Upper lobe of left lung (tissue), 6 donors: ENCODE measurements around the gene STARD9. TPM values are rescaled to one million over a fixed set of nuclear protein-coding genes. Genes with fewer than 3 reads are reported as not detected.

Source experiments
- ATAC-seq, 2 donors: fragments of 200-7000 bp; cut with Tn5 transposase; one replicate each; pipeline ENCODE4 v1.9.1; 2022; ENCODE audit warnings: mild to moderate bottlenecking in 2 of 2, moderate library complexity in 2 of 2; ENCODE audit not compliant: low FRiP score in 2 of 2
- DNase-seq, 2 donors: peaks; one replicate each; pipeline ENCODE4 v3.0.0-alpha.2; 2019 to 2020
- H3K27ac ChIP-seq, 4 donors: fragments of 200-600 bp; sonication (generic); one replicate each; pipeline ENCODE4 v1.5.1; 2016 to 2019
- H3K27me3 ChIP-seq, 4 donors: fragments of 200-600 bp; sonication (generic); one replicate each; pipeline ENCODE4 v1.5.1; 2017 to 2019
- H3K36me3 ChIP-seq, 4 donors: fragments of 200-600 bp; sonication (generic); one replicate each; pipeline ENCODE4 v1.5.1; 2016 to 2019
- H3K4me1 ChIP-seq, 4 donors: fragments of 200-600 bp; sonication (generic); one replicate each; pipeline ENCODE4 v1.5.1; 2018 to 2019
- H3K4me3 ChIP-seq, 4 donors: fragments of 200-600 bp; sonication (generic); one replicate each; pipeline ENCODE4 v1.5.1; 2017 to 2019; ENCODE audit warnings: mild to moderate bottlenecking in 2 of 4, moderate library complexity in 1 of 4
- H3K9me3 ChIP-seq, 4 donors: fragments of 200-600 bp; sonication (generic); one replicate each; pipeline ENCODE4 v1.5.1; 2018 to 2019
- EP300 ChIP-seq, 4 donors: sonication (generic); formaldehyde crosslinking; IDR thresholded peaks; one replicate each; pipeline ENCODE4 v1.5.1; 2017; ENCODE audit warnings: antibody characterized with exemption in 4 of 4, control low read depth in 2 of 4
- POLR2A ChIP-seq, 4 donors: fragments of 450-650 bp; IDR thresholded peaks; one replicate each; pipeline ENCODE4 v1.5.1; 2016 to 2017; ENCODE audit warnings: antibody characterized with exemption in 4 of 4, mild to moderate bottlenecking in 2 of 4
- POLR2AphosphoS5 ChIP-seq, 2 donors: sonication (generic); formaldehyde crosslinking; IDR thresholded peaks; one replicate each; pipeline ENCODE4 v1.5.1; 2017; ENCODE audit warnings: antibody characterized with exemption in 2 of 2
- WGBS, 2 donors: methylation state at CpG; one replicate each; pipeline ENCODE4 v1.1.5; 2017 to 2018; 5-methylcytosine and 5-hydroxymethylcytosine counted together
- total RNA-seq, 6 donors: library from RNA; depleted of rRNA in 4 of 6; stranded (reverse); fragments of >200 nt in 4 of 6; gene quantifications; one replicate each; pipeline versions ENCODE4 v1.1.0 to v1.2.1, GENCODE V29; 2016 to 2021
- TF ChIP-seq, protein P1 (sequence below), 6 experiments: fragments of 450-650 bp in 4 of 6; fragments of 200-600 bp in 2 of 6; sonication (generic) in 2 of 6; IDR thresholded peaks; one replicate each; pipeline ENCODE4 v1.5.1; 2016 to 2019; ENCODE audit warnings: antibody characterized with exemption in 6 of 6
- donor health status: DM: no; HTN: no; CAD: no; lungs with moderate emphysema.
- donor health status: DM: no; HTN: yes; CAD: no; lungs with severe emphysema.

The STARD9 gene
- total RNA-seq, 6 donors from 2014 or later, result 14.6 to 141 (median 28.8) TPM

DNA sequence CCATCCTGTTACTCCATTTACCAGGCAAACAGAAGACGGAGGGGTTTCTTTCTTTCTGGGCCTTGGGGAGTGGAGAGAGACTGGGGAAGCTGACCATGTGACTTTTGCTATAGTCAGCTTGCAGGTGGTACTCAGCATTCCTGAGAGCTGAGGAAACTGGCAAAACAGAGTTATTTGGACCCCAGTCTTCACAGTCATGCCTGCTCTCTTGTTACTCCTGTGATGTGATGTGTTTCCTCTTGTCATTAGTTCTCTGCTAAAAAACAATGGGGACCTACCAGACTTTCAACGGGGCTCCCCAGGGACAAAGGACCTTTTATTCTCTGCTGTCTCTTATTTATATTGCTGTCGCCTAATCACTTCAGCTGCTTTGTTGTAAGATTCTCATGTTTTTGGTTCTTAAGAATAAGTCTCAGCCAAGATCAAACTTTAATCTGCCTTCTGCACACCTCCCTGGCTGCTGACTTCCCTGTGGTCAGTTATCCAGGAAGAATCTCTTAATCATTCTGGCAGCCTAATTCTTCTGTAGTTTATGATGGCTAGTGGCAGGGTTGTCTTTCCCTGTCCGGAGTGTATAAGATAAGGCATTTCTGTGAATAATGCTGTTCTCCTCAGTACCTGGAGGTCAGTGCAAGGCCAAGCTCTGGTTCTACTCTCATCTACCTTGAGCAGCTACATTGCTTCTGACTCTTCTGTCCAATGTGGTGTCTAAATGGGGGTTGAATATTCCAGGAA, 8.8 kb downstream of the STARD9 start:
- no peaks in the 10 kb centered on the region for H3K27me3 ChIP-seq
- H3K4me1 ChIP-seq, result peaks cover 18 to 41% (median 31%) of the 10 kb centered on the region in 4 donors
- peaks cover 0 to 9% (median 0%) of the 10 kb centered on the region in 4 donors for H3K36me3 ChIP-seq
- no peaks in the 10 kb centered on the region for H3K9me3 ChIP-seq
- DNase-seq (no peak), ATAC-seq (no peak)
- WGBS, 2 donors, result 43 to 44% methylated on average over 4 of the region's 4 CpGs
- H3K27ac ChIP-seq, result peak overlapping the region in 3 of 4 donors; percentile 8 to 85 (median 46)
- TF ChIP-seq POLR2A (IDR thresholded peaks at IDR 0.05) (no peak), EP300 (IDR thresholded peaks at IDR 0.05) (no peak)
- no peak overlapping the region for H3K4me3 ChIP-seq

DNA sequence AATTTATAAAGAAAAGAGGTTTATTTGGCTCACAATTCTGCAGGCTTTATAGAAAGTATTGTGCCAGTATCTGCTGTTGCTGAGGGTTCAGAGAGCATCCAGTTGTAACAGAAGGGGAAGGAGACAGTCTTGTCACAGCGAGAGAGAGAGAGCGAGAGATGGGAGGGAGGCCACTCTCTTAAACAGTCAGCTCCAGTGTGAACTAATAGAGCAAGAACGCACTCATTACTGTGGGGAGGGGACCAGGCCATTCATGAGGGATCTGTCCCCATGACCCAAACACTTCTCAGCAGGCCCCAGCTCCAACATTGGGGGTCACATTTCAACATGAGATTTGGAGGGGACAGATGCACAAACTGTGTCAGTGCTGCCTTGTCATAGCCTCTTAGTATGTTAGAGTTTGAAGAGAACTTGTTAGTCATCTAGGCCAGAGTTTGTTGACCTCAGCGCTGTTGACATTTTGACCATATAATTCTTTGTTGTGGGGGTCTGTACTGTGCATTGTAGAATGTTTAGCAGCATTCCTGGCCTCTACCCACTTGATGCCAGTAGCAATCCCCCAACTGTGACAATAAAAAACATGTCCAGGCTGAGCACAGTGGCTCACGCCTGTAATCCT, 15.3 kb downstream of the STARD9 start:
- WGBS, 2 donors, result 95 to 97% methylated on average over 5 of the region's 5 CpGs
- H3K36me3 ChIP-seq, result peaks cover 0 to 9% (median 0%) of the 10 kb centered on the region in 4 donors

DNA sequence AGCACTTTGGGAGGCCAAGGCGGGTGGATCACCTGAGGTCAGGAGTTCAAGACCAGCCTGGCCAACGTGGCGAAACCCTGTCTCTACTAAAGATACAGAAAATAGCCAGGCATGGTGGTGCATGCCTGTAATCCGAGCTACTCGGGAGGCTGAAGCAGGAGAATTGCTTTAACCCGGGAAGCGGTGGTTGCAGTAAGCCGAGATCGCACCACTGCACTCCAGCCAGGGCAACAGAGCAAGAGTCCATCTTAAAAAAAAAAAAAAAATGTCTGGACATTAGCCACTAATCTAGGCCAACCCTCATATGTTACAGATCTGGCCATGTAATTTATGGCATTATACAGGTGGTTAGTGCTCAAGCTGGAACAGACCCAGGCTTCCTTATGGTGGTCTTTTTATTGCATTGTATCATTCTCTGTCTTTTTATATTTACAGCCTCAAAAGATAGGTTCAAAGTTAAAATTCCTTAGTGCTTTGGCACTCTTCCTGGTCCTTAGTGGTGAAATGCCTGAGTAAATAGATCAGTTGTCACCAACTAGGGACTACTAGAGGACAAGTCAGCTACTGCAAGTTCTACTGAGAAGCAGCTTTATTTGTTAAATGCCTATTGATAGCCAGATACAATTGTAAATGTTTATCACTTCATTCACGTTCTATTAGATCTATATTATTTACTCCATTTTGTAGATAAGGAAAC, 16.0 kb downstream of the STARD9 start:
- Histone ChIP-seq H3K27me3 (no peaks in the 10 kb centered on the region), H3K4me1 (peaks cover 10 to 40% (median 26%) of the 10 kb centered on the region in 4 donors), H3K27ac (peak overlapping the region in 1 of 4 donors; percentile 33), H3K9me3 (no peaks in the 10 kb centered on the region), H3K36me3 (peaks cover 0 to 4% (median 0%) of the 10 kb centered on the region in 4 donors), H3K4me3 (no peak overlapping the region)
- WGBS, 2 donors, result 85 to 86% methylated on average over 10 of the region's 10 CpGs
- TF ChIP-seq EP300 (IDR thresholded peaks at IDR 0.05), result no peak
- TF ChIP-seq, protein P1, sequence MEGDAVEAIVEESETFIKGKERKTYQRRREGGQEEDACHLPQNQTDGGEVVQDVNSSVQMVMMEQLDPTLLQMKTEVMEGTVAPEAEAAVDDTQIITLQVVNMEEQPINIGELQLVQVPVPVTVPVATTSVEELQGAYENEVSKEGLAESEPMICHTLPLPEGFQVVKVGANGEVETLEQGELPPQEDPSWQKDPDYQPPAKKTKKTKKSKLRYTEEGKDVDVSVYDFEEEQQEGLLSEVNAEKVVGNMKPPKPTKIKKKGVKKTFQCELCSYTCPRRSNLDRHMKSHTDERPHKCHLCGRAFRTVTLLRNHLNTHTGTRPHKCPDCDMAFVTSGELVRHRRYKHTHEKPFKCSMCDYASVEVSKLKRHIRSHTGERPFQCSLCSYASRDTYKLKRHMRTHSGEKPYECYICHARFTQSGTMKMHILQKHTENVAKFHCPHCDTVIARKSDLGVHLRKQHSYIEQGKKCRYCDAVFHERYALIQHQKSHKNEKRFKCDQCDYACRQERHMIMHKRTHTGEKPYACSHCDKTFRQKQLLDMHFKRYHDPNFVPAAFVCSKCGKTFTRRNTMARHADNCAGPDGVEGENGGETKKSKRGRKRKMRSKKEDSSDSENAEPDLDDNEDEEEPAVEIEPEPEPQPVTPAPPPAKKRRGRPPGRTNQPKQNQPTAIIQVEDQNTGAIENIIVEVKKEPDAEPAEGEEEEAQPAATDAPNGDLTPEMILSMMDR (IDR thresholded peaks at IDR 0.05), result peak in 5 of 6 experiments; percentile 22 to 54 (median 44)
- no peak for DNase-seq
- ATAC-seq, result no peak

More for the DNA sequence above, 15.3 kb downstream of the STARD9 start:
- TF ChIP-seq POLR2A (IDR thresholded peaks at IDR 0.05) (no peak), EP300 (IDR thresholded peaks at IDR 0.05) (no peak), POLR2AphosphoS5 (IDR thresholded peaks at IDR 0.05) (no peak)
- TF ChIP-seq, protein P1 (IDR thresholded peaks at IDR 0.05), result no peak
- Histone ChIP-seq H3K9me3 (no peaks in the 10 kb centered on the region), H3K27me3 (no peaks in the 10 kb centered on the region), H3K4me1 (peaks cover 5 to 34% (median 22%) of the 10 kb centered on the region in 4 donors), H3K27ac (peak overlapping the region in 1 of 4 donors; percentile 33), H3K4me3 (no peak overlapping the region)
- ATAC-seq (no peak), DNase-seq (no peak)

DNA sequence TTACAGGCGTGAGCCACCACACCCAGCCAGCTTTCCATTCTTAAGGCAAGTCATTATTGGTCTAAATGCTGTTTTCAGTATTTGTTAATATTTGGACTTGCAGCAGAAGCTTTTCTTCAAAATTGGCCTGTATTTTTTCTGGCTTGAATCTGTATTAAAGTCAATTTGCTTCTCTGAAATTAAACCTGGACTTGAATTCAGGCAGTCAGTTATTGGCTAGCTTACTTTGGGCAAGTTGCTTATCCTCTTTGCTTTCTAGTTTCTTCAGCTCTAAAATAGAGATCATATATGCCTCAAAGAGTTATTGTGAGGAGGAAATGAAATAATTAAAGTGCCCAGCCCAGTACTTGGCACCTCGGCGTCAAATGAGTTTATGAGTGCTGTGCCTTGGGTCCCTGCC, 17.3 kb downstream of the STARD9 start:
- no peaks in the 10 kb centered on the region for H3K27me3 ChIP-seq
- 73 to 85% methylated on average over 3 of the region's 3 CpGs for WGBS, 2 donors
- peak overlapping the region; percentile 4 to 59 (median 53) for H3K27ac ChIP-seq
- no peak overlapping the region for H3K4me3 ChIP-seq
- no peaks in the 10 kb centered on the region for H3K9me3 ChIP-seq
- H3K36me3 ChIP-seq, result no peaks in the 10 kb centered on the region
- no peak for DNase-seq
- no peak for ATAC-seq
- TF ChIP-seq, protein P1 (IDR thresholded peaks at IDR 0.05), result no peak
- TF ChIP-seq POLR2A (IDR thresholded peaks at IDR 0.05) (no peak), EP300 (IDR thresholded peaks at IDR 0.05) (no peak), POLR2AphosphoS5 (IDR thresholded peaks at IDR 0.05) (no peak)
- peaks cover 14 to 46% (median 39%) of the 10 kb centered on the region in 4 donors for H3K4me1 ChIP-seq

DNA sequence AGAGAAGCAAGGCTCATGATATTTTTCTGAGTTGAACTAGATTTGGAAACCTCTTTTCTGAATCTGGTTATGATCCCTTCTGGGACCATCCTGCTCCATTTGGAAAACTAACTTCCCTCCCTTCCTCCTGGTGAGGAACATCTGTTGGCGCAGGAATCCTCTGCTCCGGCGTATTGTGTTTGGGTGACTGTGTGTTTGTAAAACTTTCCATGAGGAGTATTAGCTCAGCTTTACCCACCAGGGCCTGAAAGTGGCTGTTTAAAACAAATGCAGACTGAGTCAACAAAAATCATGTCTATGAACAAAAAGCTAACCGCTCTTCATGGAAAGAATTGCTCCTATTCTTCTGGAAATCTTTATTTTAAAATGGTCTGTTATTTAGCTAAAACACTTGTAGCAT, 17.7 kb downstream of the STARD9 start:
- DNase-seq, result no peak
- ATAC-seq, result peak in 1 of 2 donors; percentile 91
- TF ChIP-seq POLR2AphosphoS5 (IDR thresholded peaks at IDR 0.05) (no peak), POLR2A (IDR thresholded peaks at IDR 0.05) (no peak), EP300 (IDR thresholded peaks at IDR 0.05) (no peak)
- TF ChIP-seq, protein P1 (IDR thresholded peaks at IDR 0.05), result no peak
- 69 to 74% methylated on average over 4 of the region's 4 CpGs for WGBS, 2 donors
- no peaks in the 10 kb centered on the region for H3K9me3 ChIP-seq
- no peaks in the 10 kb centered on the region for H3K36me3 ChIP-seq
- peak overlapping the region; percentile 4 to 59 (median 53) for H3K27ac ChIP-seq
- H3K4me1 ChIP-seq, result peaks cover 14 to 46% (median 37%) of the 10 kb centered on the region in 4 donors
- H3K4me3 ChIP-seq, result no peak overlapping the region
- no peaks in the 10 kb centered on the region for H3K27me3 ChIP-seq
